PFSK-1 (cell line): ENCODE results near the gene FOLR1.

ENCODE experiments used
- POLR2AphosphoS5 ChIP-seq: IDR thresholded peaks from 2 replicates; pipeline ENCODE4 v1.6.1; 2012; ENCODE audit warnings: low read depth, mild to moderate bottlenecking, control low read depth, low read length, moderate library complexity
- TF ChIP-seq, protein P1 (sequence below), 2 experiments: IDR thresholded peaks; 2 replicates each; pipeline versions ENCODE4 v1.6.1 to v1.8.0; 2011 to 2012; ENCODE audit warnings: low read depth in 2 of 2, low read length in 2 of 2, control low read depth in 1 of 2, inconsistent platforms in 1 of 2, mild to moderate bottlenecking in 1 of 2, moderate library complexity in 1 of 2; ENCODE audit not compliant: insufficient read depth in 1 of 2

DNA sequence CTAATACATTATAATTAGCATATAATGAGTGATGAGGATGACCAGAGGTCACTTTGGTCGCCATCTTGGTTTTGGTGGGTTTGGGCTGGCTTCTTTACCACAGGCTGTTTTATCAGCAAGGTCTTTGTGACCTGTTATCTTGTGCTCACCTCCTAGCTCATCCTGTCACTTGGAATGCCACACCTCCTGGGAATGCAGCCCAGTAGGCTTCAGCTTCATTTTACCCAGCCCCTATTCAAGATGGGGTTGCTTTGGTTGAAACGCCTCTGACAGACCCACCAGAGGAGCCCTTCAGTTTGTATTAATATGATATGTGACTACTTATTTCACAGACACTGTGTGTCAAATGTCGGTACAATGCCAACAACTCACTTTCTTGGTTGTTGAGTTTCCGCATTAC lies 36.2 kb upstream of the FOLR1 start:
- no peak for TF ChIP-seq POLR2AphosphoS5
- TF ChIP-seq, protein P1, sequence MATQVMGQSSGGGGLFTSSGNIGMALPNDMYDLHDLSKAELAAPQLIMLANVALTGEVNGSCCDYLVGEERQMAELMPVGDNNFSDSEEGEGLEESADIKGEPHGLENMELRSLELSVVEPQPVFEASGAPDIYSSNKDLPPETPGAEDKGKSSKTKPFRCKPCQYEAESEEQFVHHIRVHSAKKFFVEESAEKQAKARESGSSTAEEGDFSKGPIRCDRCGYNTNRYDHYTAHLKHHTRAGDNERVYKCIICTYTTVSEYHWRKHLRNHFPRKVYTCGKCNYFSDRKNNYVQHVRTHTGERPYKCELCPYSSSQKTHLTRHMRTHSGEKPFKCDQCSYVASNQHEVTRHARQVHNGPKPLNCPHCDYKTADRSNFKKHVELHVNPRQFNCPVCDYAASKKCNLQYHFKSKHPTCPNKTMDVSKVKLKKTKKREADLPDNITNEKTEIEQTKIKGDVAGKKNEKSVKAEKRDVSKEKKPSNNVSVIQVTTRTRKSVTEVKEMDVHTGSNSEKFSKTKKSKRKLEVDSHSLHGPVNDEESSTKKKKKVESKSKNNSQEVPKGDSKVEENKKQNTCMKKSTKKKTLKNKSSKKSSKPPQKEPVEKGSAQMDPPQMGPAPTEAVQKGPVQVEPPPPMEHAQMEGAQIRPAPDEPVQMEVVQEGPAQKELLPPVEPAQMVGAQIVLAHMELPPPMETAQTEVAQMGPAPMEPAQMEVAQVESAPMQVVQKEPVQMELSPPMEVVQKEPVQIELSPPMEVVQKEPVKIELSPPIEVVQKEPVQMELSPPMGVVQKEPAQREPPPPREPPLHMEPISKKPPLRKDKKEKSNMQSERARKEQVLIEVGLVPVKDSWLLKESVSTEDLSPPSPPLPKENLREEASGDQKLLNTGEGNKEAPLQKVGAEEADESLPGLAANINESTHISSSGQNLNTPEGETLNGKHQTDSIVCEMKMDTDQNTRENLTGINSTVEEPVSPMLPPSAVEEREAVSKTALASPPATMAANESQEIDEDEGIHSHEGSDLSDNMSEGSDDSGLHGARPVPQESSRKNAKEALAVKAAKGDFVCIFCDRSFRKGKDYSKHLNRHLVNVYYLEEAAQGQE (IDR thresholded peaks at IDR 0.05; ENCODE audit: insufficient read depth in 1 of 2, low read depth in 2 of 2, low read length in 2 of 2): no peak
